Uterus (tissue), 2 donors: Measurements from ENCODE around the gene KIF27.
"Not testable (repeated sequence)": the region's sequence is repeated elsewhere in the genome, so short reads cannot be mapped to it uniquely, and the experiment has no call there.

ENCODE experiments used
- POLR2A ChIP-seq, 2 donors: fragments of 450-650 bp; IDR thresholded peaks; one replicate each; pipeline ENCODE4 v1.6.1; 2016; ENCODE audit warnings: antibody characterized with exemption in 2 of 2, mild to moderate bottlenecking in 1 of 2, moderate library complexity in 1 of 2
- TF ChIP-seq, protein P1 (sequence below), 4 experiments: fragments of 200-600 bp in 2 of 4; fragments of 450-650 bp in 2 of 4; sonication (generic) in 2 of 4; IDR thresholded peaks; one replicate each; pipeline ENCODE4 v1.5.1; 2016 to 2019; ENCODE audit warnings: antibody characterized with exemption in 4 of 4, mild to moderate bottlenecking in 2 of 4, moderate library complexity in 1 of 4

DNA sequence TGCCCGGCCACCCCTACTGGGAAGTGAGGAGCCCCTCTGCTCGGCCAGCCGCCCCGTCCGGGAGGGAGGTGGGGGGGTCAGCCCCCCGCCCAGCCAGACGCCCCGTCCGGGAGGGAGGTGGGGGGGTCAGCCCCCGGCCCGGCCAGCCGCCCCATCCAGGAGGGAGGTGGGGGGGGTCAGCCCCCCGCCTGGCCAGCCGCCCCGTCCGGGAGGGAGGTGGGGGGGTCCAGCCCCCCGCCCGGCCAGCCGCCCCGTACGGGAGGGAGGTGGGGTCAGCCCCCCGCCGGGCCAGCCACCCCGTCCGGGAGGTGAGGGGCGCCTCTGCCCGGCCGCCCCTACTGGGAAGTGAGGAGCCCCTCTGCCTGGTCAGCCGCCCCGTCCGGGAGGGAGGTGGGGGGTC, 116.8 kb downstream of the KIF27 start:
- TF ChIP-seq, protein P1, sequence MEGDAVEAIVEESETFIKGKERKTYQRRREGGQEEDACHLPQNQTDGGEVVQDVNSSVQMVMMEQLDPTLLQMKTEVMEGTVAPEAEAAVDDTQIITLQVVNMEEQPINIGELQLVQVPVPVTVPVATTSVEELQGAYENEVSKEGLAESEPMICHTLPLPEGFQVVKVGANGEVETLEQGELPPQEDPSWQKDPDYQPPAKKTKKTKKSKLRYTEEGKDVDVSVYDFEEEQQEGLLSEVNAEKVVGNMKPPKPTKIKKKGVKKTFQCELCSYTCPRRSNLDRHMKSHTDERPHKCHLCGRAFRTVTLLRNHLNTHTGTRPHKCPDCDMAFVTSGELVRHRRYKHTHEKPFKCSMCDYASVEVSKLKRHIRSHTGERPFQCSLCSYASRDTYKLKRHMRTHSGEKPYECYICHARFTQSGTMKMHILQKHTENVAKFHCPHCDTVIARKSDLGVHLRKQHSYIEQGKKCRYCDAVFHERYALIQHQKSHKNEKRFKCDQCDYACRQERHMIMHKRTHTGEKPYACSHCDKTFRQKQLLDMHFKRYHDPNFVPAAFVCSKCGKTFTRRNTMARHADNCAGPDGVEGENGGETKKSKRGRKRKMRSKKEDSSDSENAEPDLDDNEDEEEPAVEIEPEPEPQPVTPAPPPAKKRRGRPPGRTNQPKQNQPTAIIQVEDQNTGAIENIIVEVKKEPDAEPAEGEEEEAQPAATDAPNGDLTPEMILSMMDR (IDR thresholded peaks at IDR 0.05): not testable (repeated sequence)
- not testable (repeated sequence) for TF ChIP-seq POLR2A (IDR thresholded peaks at IDR 0.05)
